Upper lobe of right lung (tissue), 1 donor: ENCODE data around the gene MXRA5. TPM values are rescaled to one million over a fixed set of nuclear protein-coding genes. Genes with fewer than 3 reads are reported as not detected.
A peak's percentile ranks its signal among the peaks of the same experiment; 100 is the strongest.

Experiments
- ATAC-seq: fragments of 200-7000 bp; cut with Tn5 transposase; one replicate; pipeline ENCODE4 v1.9.1; 2020; ENCODE audit warnings: mild to moderate bottlenecking, moderate library complexity
- DNase-seq: peaks from one replicate; pipeline ENCODE4 v3.0.0-alpha.2; 2020
- H3K27ac ChIP-seq: fragments of 200-600 bp; one replicate; pipeline ENCODE4 v1.8.0; 2022
- H3K27me3 ChIP-seq: fragments of 200-600 bp; one replicate; pipeline ENCODE4 v1.8.0; 2022; ENCODE audit warnings: mild to moderate bottlenecking
- H3K36me3 ChIP-seq: fragments of 200-600 bp; one replicate; pipeline ENCODE4 v1.8.0; 2022
- H3K4me1 ChIP-seq: fragments of 200-600 bp; one replicate; pipeline ENCODE4 v1.8.0; 2022
- H3K4me3 ChIP-seq: fragments of 200-600 bp; one replicate; pipeline ENCODE4 v1.8.0; 2022; ENCODE audit warnings: mild to moderate bottlenecking
- H3K9me3 ChIP-seq: fragments of 200-600 bp; one replicate; pipeline ENCODE4 v1.8.0; 2022
- CTCF ChIP-seq: fragments of 200-600 bp; IDR thresholded peaks from one replicate; pipeline ENCODE4 v1.8.0; 2022; ENCODE audit warnings: antibody characterized with exemption
- intact Hi-C: fragments of 100-400 bp; cut with DNase I; formaldehyde crosslinking; loops from one replicate; pipeline ENCODE4 v1.11.0; 2022
- total RNA-seq: library from RNA; stranded (reverse); fragmentation: NEBNext Ultra II Directional; extraction: Animal tissue kit (Norgen Biotek cat#: 25700); gene quantifications from one replicate; pipeline ENCODE4 v1.2.1, GENCODE V29; 2021
- donor health status: DM: no; HTN: yes; CAD: no; lungs with severe emphysema.

The MXRA5 gene
- total RNA-seq, 1 donor from 2014 or later: 8.9 TPM

GRCh38 chrX:3268829-3269228 is 77.6 kb downstream of the MXRA5 start:
- TF ChIP-seq CTCF: no peak
- H3K9me3 ChIP-seq: no peaks in the 10 kb centered on the region
- H3K4me3 ChIP-seq: no peak overlapping the region

GRCh38 chrX:3263681-3264126 is 82.7 kb downstream of the MXRA5 start:
- DNase-seq: no peak

More at GRCh38 chrX:3268829-3269228, 77.6 kb downstream of the MXRA5 start:
- H3K36me3 ChIP-seq: no peaks in the 10 kb centered on the region
- ATAC-seq (no peak), DNase-seq (no peak)
- no peaks in the 10 kb centered on the region for H3K4me1 ChIP-seq
- intact Hi-C loops: no loop called here
- no peaks in the 10 kb centered on the region for H3K27me3 ChIP-seq
- H3K27ac ChIP-seq: no peak overlapping the region

GRCh38 chrX:3262901-3263300 is 83.6 kb downstream of the MXRA5 start:
- no peaks in the 10 kb centered on the region for H3K36me3 ChIP-seq
- H3K27me3 ChIP-seq: no peaks in the 10 kb centered on the region
- DNase-seq (no peak), ATAC-seq (no peak)
- H3K4me1 ChIP-seq: no peaks in the 10 kb centered on the region
- no peak overlapping the region for H3K27ac ChIP-seq
- no peak overlapping the region for H3K4me3 ChIP-seq
- H3K9me3 ChIP-seq: no peaks in the 10 kb centered on the region
- intact Hi-C loops: no loop called here
- TF ChIP-seq CTCF: no peak

More at GRCh38 chrX:3263681-3264126, 82.7 kb downstream of the MXRA5 start:
- intact Hi-C loops: no loop called here
- H3K27ac ChIP-seq: no peak overlapping the region
- no peaks in the 10 kb centered on the region for H3K36me3 ChIP-seq
- no peaks in the 10 kb centered on the region for H3K4me1 ChIP-seq
- peak; percentile 50 for ATAC-seq
- H3K4me3 ChIP-seq: no peak overlapping the region
- H3K27me3 ChIP-seq: no peaks in the 10 kb centered on the region
- H3K9me3 ChIP-seq: no peaks in the 10 kb centered on the region
- TF ChIP-seq CTCF: no peak
